ENCODE data around the gene HPD.
"Not testable (repeated sequence)": the region's sequence is repeated elsewhere in the genome, so short reads cannot be mapped to it uniquely, and the experiment has no call there.

Gene HPD

DNA sequence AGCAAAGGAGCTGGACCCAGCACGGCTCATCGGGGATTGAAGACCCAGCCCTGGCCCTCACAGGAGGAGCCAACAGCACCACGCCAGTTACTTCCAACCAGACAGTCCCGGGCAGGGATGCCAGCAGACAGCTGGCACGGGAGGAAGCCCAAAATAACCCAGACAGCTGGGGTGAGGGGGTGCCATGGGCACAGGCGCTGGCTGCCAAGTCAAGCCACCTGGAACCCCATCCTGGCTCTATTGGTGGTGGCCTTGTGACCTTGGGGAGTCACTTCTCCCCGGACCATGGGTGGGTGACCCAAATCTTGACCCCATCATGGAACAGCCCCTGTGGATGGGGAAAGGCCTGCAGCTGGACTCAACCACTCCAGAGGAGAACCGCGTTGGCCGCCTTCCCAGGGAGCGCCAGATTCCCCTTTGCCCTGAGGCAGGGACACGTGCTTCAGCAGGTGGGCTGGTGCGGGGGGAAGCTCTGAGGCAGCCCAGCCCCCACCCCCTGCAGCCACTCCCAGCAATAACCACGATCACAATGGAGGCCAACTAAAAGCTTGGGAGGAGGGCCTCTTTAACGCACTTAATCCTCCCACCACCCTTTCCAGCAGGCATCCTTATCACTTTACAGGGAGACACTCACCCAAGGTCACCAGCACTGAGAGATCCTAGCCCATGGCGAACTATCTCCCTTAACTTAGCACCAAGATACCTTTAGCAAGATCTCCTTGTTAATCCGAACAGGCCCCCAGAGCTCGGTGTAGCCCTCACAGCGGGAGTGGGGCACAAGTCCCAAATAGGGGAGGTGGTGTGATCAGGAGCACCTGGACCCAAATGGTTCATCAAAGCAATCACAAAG, 60.5 kb downstream of the HPD start:
- peak; percentile 95 for DNase-seq

DNA sequence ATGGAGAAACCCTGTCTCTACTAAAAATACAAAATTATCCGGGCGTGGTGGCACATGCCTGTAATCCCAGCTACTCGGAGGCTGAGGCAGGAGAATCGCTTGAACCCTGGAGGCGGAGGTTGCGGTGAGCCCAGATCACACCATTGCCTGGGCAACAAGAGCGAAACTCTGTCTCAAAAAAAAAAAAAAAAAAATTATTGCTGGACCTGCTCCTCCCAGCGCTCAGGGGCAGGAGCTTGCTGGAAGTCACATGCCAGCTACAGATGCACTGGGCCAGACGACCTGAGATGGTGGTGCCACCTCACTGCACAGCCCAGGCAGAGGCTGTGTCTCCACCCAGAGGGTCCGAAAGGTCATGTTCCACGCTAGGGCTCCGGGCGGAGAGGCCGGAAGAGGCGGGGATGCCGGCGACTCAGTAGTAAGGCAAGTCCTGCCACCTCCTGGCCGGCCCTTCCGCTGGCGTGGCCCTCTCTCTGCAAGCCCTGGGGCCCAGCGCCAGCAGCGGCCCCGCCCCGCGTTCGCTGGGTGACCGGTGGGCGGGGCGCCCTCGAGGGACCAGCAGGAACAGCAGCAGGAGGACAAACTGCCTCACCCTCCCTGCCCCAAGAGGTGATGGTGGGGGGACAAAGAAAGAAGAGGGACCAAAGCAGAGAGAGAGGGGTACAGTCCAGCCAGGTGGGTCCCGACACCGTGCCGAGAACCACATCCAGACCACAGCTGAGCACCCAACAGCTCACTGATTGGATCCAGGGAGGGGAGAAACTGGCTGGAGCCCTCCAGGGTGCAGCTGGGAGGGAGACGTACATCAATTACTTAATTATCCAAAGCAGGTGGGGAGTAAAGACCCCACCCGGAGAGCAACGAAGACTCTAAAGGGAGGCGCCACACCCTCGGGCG, 61.6 kb downstream of the HPD start:
- DNase-seq: peak; percentile 78 to 89

DNA sequence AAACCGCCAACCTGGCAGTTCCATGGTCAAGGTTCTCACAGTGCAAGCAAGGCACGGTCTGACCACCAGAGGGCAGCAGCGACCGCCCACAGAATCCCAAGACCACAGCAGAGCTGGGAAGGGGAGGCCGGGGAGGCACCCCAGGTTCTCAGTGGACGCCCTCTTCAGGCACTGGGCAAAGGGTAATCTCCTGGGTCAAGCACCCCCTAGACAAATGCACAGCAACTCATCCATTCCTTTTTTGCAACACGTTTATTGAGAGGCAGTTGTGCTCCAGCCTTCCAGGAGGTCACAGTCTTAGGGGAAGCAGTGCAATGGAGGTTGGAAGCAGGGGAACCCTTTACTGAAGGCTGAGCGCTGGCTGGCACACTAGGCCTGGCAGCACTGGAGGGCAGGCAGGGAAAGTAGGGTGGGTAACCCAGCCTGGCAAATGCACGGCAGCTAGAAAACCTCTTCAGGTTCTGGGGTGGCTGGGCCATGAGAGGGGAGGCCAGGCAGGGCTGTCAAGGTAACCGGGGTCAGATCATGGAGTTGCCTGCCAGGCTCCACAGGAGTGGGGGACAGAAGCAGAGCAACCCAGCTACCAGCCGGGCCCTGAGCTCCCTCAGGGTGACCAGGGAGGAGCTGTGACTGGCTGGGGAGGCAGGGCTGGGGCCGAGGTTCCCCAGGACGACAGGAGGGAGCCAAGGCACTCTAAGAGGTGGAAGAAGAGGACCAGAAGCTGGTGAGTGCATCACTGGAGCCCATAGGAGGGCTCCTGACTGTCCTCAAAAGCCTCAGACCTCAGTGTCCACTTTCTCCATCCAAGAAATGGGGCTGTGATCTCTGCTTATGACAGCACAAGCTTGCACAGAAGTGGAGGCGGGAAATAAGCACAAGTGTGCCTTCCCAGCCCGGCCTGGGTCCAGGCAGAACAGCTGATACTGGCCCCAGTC, 63.4 kb downstream of the HPD start:
- peak; percentile 57 to 79 for DNase-seq

DNA sequence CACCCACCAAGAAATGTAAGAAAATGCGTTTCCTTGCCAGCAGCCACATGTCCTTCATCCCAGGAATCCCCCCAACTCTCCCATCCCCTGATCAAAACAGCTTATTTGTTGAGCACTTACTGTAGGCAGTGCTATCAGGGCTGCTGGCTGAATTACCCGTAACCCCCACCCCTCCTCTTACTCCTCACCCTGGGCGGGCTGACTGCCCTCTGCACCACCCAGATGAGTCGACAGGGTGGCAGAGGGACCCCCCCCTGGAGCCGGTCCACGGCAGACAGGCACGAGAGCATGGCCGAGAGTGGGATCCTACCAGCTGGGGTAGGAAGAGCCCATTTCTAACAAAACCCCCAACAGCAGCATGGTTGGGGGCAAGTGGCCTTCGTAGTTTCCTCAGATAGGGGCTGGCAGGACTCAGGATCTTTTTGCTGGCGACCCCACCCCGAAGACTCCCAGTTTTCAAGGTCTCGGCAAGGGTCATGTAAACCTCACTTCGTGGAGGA, 64.1 kb downstream of the HPD start:
- no peak for DNase-seq

DNA sequence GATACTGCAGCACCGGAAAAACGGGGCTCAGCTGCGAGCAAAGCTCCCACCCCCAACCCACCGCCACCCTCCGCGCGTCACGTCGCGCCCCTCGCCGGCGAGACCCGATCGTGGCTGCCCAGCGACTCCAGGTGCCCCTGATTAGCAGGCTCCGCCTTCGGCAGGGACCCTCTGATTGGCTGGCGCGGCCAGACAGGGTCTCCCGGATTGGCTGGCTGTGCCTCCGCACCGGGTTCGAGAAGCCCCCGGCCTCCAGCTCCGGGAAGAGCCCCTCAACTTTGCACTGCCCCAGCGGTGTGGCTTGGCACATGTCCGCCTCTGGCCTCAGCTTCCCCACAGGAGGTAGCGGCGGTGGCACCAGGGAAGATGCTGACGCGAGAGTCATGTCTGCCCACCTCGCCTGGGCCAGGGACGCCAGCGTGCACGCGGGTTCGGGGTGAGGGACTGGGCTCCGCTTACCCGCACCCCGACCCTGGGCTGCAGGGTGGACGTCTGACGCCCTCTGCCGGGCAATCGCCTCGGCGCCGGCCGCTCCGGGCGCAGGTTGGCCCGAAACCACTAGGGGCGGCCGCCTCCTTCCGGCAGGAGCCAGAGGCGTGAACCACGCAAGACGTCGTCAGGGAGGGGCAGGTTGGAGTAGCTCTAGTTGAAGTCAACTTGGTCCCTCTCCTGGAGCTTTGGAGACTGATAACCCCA, 64.7 kb downstream of the HPD start:
- peak; percentile 81 to 86 for DNase-seq

DNA sequence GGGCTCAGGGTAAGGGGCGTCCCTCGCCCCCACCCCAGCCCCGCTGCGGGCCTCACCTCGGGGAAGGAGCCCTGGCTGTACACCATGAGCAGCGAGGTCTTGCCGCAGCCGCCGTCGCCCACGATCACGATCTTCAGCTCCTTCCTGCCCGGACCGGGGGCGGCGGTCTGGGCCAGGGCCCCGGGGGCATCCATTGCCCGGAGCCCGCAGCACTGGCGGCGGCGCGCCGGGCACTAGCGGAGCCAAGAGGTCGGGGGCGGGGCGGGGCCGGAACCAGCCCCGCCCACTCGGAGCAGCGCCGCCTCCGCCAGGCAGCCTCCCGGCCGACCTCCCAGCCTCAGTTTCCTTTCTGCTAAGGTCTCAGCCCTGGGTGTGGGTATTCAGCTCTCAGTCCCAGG, 65.2 kb downstream of the HPD start, which contains the start of gene RHOF:
RHOF (minus strand) TSS at position 249 of the 398 bp plus-strand sequence; CDS start at position 194, 55 bp downstream.
- DNase-seq: no peak

DNA sequence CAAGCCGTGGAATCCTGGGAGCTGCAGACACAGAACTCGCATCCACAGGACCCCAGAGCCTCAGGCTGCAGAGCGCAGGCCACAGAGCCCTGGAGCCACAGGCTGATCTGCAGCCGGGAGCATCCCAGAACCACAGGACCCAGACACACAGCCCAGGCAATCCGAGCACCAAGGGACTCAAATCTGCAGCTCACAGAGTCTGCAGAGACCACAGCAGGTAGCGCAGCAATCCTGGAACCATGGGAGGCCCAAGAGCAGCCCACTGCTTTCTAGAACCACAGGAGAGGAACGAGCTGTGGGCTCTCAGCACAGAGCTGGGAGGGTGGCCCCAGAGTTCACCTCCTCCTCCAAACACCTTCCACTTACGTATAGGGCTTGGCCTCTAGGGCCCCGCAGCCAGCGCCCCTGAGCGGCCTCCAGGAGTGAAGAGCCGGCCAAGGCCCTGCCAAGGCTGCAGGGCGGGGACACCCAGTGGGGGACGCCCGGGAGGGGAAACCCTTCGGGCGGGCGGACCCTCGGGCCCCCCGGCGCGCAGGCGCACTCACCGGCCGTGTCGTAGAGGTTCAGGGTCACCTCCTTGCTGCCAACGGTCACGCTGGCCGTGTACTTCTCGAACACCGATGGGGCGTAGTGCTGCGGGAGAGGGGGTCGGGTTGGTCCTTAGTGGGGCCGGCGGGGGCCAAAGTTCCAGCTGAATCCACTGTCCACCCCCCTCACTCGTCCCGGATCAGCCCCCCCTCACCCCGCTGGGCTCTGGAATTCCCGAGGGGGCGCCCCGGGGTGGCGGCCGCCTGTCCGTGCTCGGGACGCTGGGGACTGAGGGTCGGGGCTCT, 65.8 kb downstream of the HPD start:
- no peak for DNase-seq

DNA sequence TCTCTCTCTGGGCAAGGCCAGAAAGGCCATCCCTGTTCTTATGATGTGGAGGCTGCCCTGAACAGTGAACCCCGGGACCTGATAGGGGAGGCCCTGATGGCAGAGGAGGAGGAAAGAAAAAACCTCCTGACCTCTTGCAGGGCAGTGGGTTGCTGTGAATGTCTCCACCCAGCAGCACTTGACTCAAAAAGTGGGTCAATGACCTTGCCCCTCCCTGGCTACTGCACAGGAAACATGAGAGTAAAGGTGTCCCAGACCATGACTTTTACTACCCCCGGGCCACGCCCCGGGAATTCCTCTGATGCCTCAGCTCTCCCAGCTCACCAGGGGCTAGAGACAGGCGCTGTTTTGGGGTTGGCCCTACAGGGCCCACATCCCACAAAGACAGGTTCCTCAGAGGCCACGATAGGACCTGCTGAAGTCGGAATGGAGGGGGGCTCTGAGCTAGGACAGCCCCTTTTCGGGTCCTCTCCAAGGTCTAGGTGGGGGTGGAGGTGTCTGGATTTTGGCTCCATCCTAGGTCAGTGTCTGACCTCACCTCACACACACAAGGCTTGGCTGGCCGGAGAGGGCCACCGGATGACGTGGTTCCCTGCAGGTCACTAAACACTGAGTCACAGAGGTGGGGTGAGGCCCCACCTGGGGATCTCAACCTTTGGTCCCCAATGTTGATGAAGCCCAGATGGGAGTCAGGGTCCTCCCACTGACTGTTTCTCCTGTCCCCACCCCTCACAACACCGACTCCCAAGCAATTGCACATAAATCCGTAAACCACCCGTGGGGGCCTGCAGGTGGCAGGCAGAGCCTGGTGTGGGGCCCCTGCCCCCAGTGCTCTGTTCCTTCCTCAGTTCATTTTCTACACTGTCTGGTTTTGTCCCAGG, 66.7 kb downstream of the HPD start:
- DNase-seq: no peak

DNA sequence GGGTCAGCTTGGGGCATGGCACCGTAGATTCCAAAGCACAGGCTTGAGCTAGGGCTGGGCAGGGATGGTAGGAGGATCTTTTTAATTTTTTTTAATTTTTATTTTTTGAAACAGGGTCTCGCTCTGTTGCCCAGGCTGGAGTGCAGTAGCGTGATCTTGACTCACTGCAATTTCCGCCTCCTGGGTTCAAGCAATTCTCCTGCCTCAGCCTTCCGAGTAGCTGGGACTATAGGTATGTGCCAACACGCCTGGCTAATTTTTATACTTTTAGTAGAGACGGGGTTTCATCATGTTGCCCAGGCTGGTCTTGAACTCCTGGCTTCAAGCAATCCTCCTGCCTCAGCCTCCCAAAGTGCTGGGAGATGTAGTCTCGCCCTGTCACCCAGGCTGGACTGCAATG, 67.9 kb downstream of the HPD start:
- DNase-seq: not testable (repeated sequence)

DNA sequence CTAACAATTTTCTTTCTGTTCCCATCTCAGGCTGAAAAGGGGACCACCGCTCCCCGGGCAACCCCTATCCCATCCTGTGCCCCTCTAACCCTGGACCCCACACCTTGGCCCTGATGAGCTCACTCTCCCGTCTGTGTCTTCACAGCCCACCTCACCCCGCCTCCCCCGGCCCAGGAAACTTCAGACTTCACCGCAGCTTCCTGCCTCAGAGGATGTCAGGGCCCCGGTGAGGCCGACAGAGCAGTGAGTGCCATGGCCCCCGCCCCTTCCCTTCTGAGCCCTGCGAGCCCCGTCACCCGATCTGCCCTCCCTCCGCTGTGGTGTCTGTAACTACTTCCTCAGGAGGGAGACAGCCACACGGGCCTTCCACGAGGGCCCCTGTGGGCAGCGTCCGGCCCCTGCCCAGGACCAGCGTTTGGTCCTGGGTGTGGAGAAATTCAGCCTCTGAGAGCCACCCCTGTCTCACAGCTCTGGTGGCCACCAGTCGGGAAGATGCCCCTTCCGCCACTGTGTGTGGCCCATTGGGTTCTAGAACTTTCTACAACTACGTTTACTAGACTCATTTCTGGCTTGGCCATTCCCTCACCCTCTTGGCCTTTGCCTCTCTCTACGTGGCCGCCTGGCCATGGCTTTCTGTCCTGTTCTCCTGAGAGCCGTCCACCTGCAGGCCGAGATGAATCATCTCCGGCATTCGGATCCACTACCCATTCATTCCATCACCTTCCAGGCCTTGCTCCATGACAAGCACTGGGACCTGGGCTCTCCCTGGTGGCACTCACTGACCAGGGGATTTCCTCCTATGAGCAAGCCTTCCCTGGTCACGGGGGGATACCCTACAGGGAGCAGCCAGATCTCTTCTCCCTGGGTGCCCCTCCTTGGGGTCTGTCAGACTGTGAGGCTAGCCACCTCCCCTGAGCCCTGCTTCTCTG, 68.6 kb downstream of the HPD start:
- DNase-seq: no peak
